Measurements from ENCODE around the gene EPHB6. TPM values are rescaled to one million over a fixed set of nuclear protein-coding genes. Genes with fewer than 3 reads are reported as not detected.

The EPHB6 gene
- total RNA-seq, 2 experiments from 2014 or later = 0.41 to 0.57 TPM

- no peaks in the 10 kb centered on the region for H3K9me3 ChIP-seq (ENCODE audit: low read length)
- H3K27ac ChIP-seq (ENCODE audit: low read depth, low read length, poor library complexity, severe bottlenecking) = peak overlapping the region; percentile 100
- H3K4me3 ChIP-seq (ENCODE audit: low read depth, low read length, poor library complexity, severe bottlenecking) = no peak overlapping the region
- TF ChIP-seq CTCF (conservative IDR thresholded peaks at IDR 0.05; ENCODE audit: low read length) (no peak), EZH2phosphoT487 (IDR thresholded peaks at IDR 0.05; ENCODE audit: borderline replicate concordance, low read depth, low read length) (no peak)
- no peaks in the 10 kb centered on the region for H4K20me1 ChIP-seq (ENCODE audit: insufficient read depth, low read length)
- H3K4me1 ChIP-seq (ENCODE audit: insufficient read depth, low read length, poor library complexity, severe bottlenecking) = peaks cover 86% of the 10 kb centered on the region
- H3K36me3 ChIP-seq (ENCODE audit: insufficient read depth, low read length) = peaks cover 46% of the 10 kb centered on the region
- peak overlapping the region; percentile 89 for H3K4me2 ChIP-seq (ENCODE audit: low read length)
- H3K79me2 ChIP-seq (ENCODE audit: insufficient read depth, low read depth, low read length) = no peaks in the 10 kb centered on the region
- ChIA-PET CTCF (ENCODE audit: unreplicated experiment) (interaction anchor here (4.8 to 6.0 kb wide), 2 partner anchors 8 to 13 kb away, joined by 24 to 90 read pairs; no protein-coding TSS in a partner anchor), POLR2A (interaction anchor here (0.7 to 15.5 kb wide), 2 partner anchors 15 to 139 kb away, joined by 3 to 666 read pairs; no protein-coding TSS in a partner anchor)
- no peaks in the 10 kb centered on the region for H3K9me2 ChIP-seq (ENCODE audit: insufficient read depth, low read length)
- no peak for DNase-seq (ENCODE audit: low spot score)
- no TSS peak for BruUV-seq (replicated peaks)
- H2AFZ ChIP-seq (ENCODE audit: low read length) = no peak overlapping the region
- intact Hi-C loops (cut with micrococcal nuclease; ENCODE audit: unreplicated experiment) = loop anchor here (5.0 to 10.0 kb wide), 2 partner anchors 279 to 481 kb away; partner anchors contain the start of gene CASP2
These were observed 48.9 kb upstream of the EPHB6 start for GRCh38 chr7:142806022-142806356.

- CTCF ChIA-PET (ENCODE audit: unreplicated experiment) = interaction anchor here (1.1 to 6.0 kb wide), 4 partner anchors 9 to 46 kb away, joined by 3 to 90 read pairs (median 17); no protein-coding TSS in a partner anchor
- Histone ChIP-seq H3K4me1 (ENCODE audit: insufficient read depth, low read length, poor library complexity, severe bottlenecking) (peaks cover 95% of the 10 kb centered on the region), H3K4me2 (ENCODE audit: low read length) (peak overlapping the region; percentile 89), H3K27ac (ENCODE audit: low read depth, low read length, poor library complexity, severe bottlenecking) (peak overlapping the region; percentile 100), H3K79me2 (ENCODE audit: insufficient read depth, low read depth, low read length) (no peaks in the 10 kb centered on the region), H2AFZ (ENCODE audit: low read length) (no peak overlapping the region), H4K20me1 (ENCODE audit: insufficient read depth, low read length) (no peaks in the 10 kb centered on the region), H3K36me3 (ENCODE audit: insufficient read depth, low read length) (peaks cover 38% of the 10 kb centered on the region), H3K9me2 (ENCODE audit: insufficient read depth, low read length) (no peaks in the 10 kb centered on the region), H3K9me3 (ENCODE audit: low read length) (no peaks in the 10 kb centered on the region), H3K4me3 (ENCODE audit: low read depth, low read length, poor library complexity, severe bottlenecking) (no peak overlapping the region)
- TF ChIP-seq EZH2phosphoT487 (IDR thresholded peaks at IDR 0.05; ENCODE audit: borderline replicate concordance, low read depth, low read length) = no peak
- no peak for DNase-seq (ENCODE audit: low spot score)
- no TSS peak for BruUV-seq (replicated peaks)
- POLR2A ChIA-PET = interaction anchor here (0.7 to 15.5 kb wide), 6 partner anchors 16 to 151 kb away, joined by 3 to 666 read pairs (median 12); partner anchors contain the start of gene PRSS2
- intact Hi-C loops (cut with micrococcal nuclease; ENCODE audit: unreplicated experiment) = loop anchor here (5.0 to 10.0 kb wide), 2 partner anchors 278 to 480 kb away; partner anchors contain the start of gene CASP2
These were observed 47.9 kb upstream of the EPHB6 start for GRCh38 chr7:142806957-142807356.

GRCh38 chr7:142807855-142808460 lies 46.9 kb upstream of the EPHB6 start:
- H4K20me1 ChIP-seq (ENCODE audit: insufficient read depth, low read length) = no peaks in the 10 kb centered on the region
- intact Hi-C loops (cut with micrococcal nuclease; ENCODE audit: unreplicated experiment) = loop anchor here (1.0 to 10.0 kb wide), 6 partner anchors 10 to 479 kb away; partner anchors contain the start of gene CASP2
- H3K36me3 ChIP-seq (ENCODE audit: insufficient read depth, low read length) = peaks cover 28% of the 10 kb centered on the region
- H3K79me2 ChIP-seq (ENCODE audit: insufficient read depth, low read depth, low read length) = no peaks in the 10 kb centered on the region
- H2AFZ ChIP-seq (ENCODE audit: low read length) = no peak overlapping the region
- CTCF ChIA-PET (ENCODE audit: unreplicated experiment) = interaction anchor here (1.1 to 6.0 kb wide), 5 partner anchors 10 to 94 kb away, joined by 3 to 90 read pairs (median 10); no protein-coding TSS in a partner anchor
- peak; percentile 60 for DNase-seq (ENCODE audit: low spot score)
- H3K4me3 ChIP-seq (ENCODE audit: low read depth, low read length, poor library complexity, severe bottlenecking) = peak overlapping the region; percentile 49
- no peaks in the 10 kb centered on the region for H3K9me3 ChIP-seq (ENCODE audit: low read length)
- no peaks in the 10 kb centered on the region for H3K9me2 ChIP-seq (ENCODE audit: insufficient read depth, low read length)
- POLR2A ChIA-PET = interaction anchor here (0.6 to 15.5 kb wide), 12 partner anchors 17 to 278 kb away, joined by 3 to 666 read pairs (median 3); partner anchors contain the start of gene PRSS2
- peak overlapping the region; percentile 89 for H3K4me2 ChIP-seq (ENCODE audit: low read length)
- peak overlapping the region; percentile 100 for H3K27ac ChIP-seq (ENCODE audit: low read depth, low read length, poor library complexity, severe bottlenecking)
- BruUV-seq (replicated peaks) = no TSS peak
- TF ChIP-seq EZH2phosphoT487 (IDR thresholded peaks at IDR 0.05; ENCODE audit: borderline replicate concordance, low read depth, low read length) (no peak), CTCF (conservative IDR thresholded peaks at IDR 0.05; ENCODE audit: low read length) (no peak)
- peaks cover 97% of the 10 kb centered on the region for H3K4me1 ChIP-seq (ENCODE audit: insufficient read depth, low read length, poor library complexity, severe bottlenecking)

All from OCI-LY7 (cell line).